ENCODE data around the gene DENND1A.

DNA sequence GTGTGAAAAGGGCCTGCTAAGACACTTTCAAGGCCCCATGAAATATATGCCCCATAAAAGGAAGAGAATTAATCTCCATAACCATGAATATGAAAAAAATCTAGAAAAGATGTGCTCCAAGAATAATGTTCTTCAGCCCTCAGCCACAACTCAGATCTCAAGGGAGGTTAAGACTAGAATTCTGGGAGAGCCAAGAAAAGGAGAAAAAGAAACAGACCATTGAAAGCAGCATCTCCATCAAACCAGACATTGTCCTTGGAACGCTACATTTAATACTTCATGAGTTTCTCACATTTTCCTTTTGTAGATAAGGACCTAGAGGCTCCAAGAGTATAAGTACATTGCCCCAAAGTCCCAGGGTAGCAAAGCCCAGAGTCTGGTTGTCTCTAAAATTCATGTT is 270.6 kb downstream of the DENND1A start:
- no peak for TF ChIP-seq POLR2A (IDR thresholded peaks at IDR 0.05)
- TF ChIP-seq, protein P1, sequence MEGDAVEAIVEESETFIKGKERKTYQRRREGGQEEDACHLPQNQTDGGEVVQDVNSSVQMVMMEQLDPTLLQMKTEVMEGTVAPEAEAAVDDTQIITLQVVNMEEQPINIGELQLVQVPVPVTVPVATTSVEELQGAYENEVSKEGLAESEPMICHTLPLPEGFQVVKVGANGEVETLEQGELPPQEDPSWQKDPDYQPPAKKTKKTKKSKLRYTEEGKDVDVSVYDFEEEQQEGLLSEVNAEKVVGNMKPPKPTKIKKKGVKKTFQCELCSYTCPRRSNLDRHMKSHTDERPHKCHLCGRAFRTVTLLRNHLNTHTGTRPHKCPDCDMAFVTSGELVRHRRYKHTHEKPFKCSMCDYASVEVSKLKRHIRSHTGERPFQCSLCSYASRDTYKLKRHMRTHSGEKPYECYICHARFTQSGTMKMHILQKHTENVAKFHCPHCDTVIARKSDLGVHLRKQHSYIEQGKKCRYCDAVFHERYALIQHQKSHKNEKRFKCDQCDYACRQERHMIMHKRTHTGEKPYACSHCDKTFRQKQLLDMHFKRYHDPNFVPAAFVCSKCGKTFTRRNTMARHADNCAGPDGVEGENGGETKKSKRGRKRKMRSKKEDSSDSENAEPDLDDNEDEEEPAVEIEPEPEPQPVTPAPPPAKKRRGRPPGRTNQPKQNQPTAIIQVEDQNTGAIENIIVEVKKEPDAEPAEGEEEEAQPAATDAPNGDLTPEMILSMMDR (IDR thresholded peaks at IDR 0.05) = no peak
